CD14-positive monocyte (primary cell): ENCODE results near the gene NCOA5. TPM values are rescaled to one million over a fixed set of nuclear protein-coding genes. Genes with fewer than 3 reads are reported as not detected.

Experiments used
- DNase-seq, 3 donors: peaks; one replicate each; pipeline ENCODE4 v3.0.0-alpha.2; 2011 to 2022
- H2AFZ ChIP-seq: 2 replicates; pipeline ENCODE4 v1.6.0; 2012; ENCODE audit warnings: mild to moderate bottlenecking, low read depth, low read length, inconsistent platforms; ENCODE audit not compliant: insufficient read depth, poor library complexity, severe bottlenecking
- H3K27ac ChIP-seq, 2 donors: 1 replicate in 1 of 2; 2 replicates in 1 of 2; pipeline ENCODE4 v1.5.1; 2012 to 2013; ENCODE audit warnings: low read length in 2 of 2, control low read depth in 1 of 2, inconsistent platforms in 1 of 2, low read depth in 1 of 2, mild to moderate bottlenecking in 1 of 2
- H3K27me3 ChIP-seq, 2 donors: one replicate each; pipeline versions ENCODE4 v1.6.0 to v1.6.1; 2011 to 2013; ENCODE audit warnings: low read length in 2 of 2; ENCODE audit not compliant: control insufficient read depth in 2 of 2, insufficient read depth in 2 of 2
- H3K36me3 ChIP-seq, 2 donors: replicated peaks in 1 of 2; 1 replicate in 1 of 2; 2 replicates in 1 of 2; pipeline versions ENCODE4 v1.5.1 to v1.6.1; 2012 to 2013; ENCODE audit warnings: low read length in 2 of 2, control low read depth in 1 of 2, inconsistent platforms in 1 of 2, mild to moderate bottlenecking in 1 of 2; ENCODE audit not compliant: insufficient read depth in 2 of 2, control insufficient read depth in 1 of 2
- H3K4me1 ChIP-seq, 2 donors: 1 replicate in 1 of 2; 2 replicates in 1 of 2; pipeline versions ENCODE4 v1.5.1 to v1.6.1; 2012 to 2013; ENCODE audit warnings: low read length in 2 of 2, control low read depth in 1 of 2, inconsistent platforms in 1 of 2, mild to moderate bottlenecking in 1 of 2, moderate library complexity in 1 of 2; ENCODE audit not compliant: insufficient read depth in 2 of 2, control insufficient read depth in 1 of 2
- H3K4me2 ChIP-seq: replicated peaks from 2 replicates; pipeline ENCODE3; 2012; ENCODE audit warnings: low read length, moderate library complexity, mild to moderate bottlenecking; ENCODE audit not compliant: poor library complexity, severe bottlenecking; ENCODE audit errors: extremely low read depth
- H3K4me3 ChIP-seq, 3 experiments: fragments of 200-600 bp in 1 of 3; sonication (generic) in 1 of 3; replicated peaks in 1 of 3; 1 replicate in 2 of 3; 2 replicates in 1 of 3; pipeline ENCODE4 v1.5.1; 2011 to 2013; ENCODE audit warnings: low read length in 3 of 3, mild to moderate bottlenecking in 3 of 3, control low read depth in 2 of 3, low read depth in 2 of 3, inconsistent platforms in 1 of 3, moderate library complexity in 1 of 3
- H3K79me2 ChIP-seq: 2 replicates; pipeline ENCODE4 v1.6.0; 2012; ENCODE audit warnings: mild to moderate bottlenecking, control low read depth, inconsistent platforms, low read length, moderate library complexity; ENCODE audit not compliant: insufficient read depth
- H3K9ac ChIP-seq: 2 replicates; pipeline ENCODE4 v1.6.0; 2017; ENCODE audit warnings: low read length, mild to moderate bottlenecking; ENCODE audit not compliant: insufficient read depth, poor library complexity, severe bottlenecking
- H3K9me3 ChIP-seq, 2 donors: replicated peaks in 1 of 2; 1 replicate in 1 of 2; 2 replicates in 1 of 2; pipeline versions ENCODE4 v1.5.1 to v1.6.1; 2012 to 2013; ENCODE audit warnings: low read length in 2 of 2, control low read depth in 1 of 2; ENCODE audit not compliant: control insufficient read depth in 1 of 2, insufficient read depth in 1 of 2
- H4K20me1 ChIP-seq: 2 replicates; pipeline ENCODE4 v1.6.0; 2012; ENCODE audit warnings: mild to moderate bottlenecking, low read length, control low read depth, moderate library complexity; ENCODE audit not compliant: insufficient read depth
- H3K27ac Mint-ChIP-seq, 7 donors: one replicate each; pipeline ENCODE4 v1.8.0; 2020; ENCODE audit warnings: mild to moderate bottlenecking in 7 of 7, mixed read lengths in 7 of 7, moderate library complexity in 6 of 7, inconsistent platforms in 2 of 7
- H3K27me3 Mint-ChIP-seq, 3 donors: one replicate each; pipeline ENCODE4 v1.8.0; 2021 to 2022; ENCODE audit warnings: low read depth in 3 of 3, mild to moderate bottlenecking in 3 of 3, mixed read lengths in 3 of 3, moderate library complexity in 3 of 3, inconsistent platforms in 1 of 3
- H3K36me3 Mint-ChIP-seq, 2 donors: one replicate each; pipeline ENCODE4 v1.8.0; 2020; ENCODE audit warnings: mixed read lengths in 2 of 2, inconsistent platforms in 1 of 2, mild to moderate bottlenecking in 1 of 2
- H3K4me1 Mint-ChIP-seq: one replicate; pipeline ENCODE4 v1.8.0; 2020; ENCODE audit warnings: mild to moderate bottlenecking, mixed read lengths
- H3K4me3 Mint-ChIP-seq, 2 donors: one replicate each; pipeline ENCODE4 v1.8.0; 2020; ENCODE audit warnings: mild to moderate bottlenecking in 2 of 2, mixed read lengths in 2 of 2, moderate library complexity in 1 of 2
- H3K9me3 Mint-ChIP-seq, 7 donors: one replicate each; pipeline ENCODE4 v1.8.0; 2020 to 2022; ENCODE audit warnings: mixed read lengths in 7 of 7, mild to moderate bottlenecking in 6 of 7, moderate library complexity in 6 of 7, inconsistent platforms in 2 of 7
- CTCF ChIP-seq: fragments of 200-600 bp; IDR thresholded peaks from one replicate; pipeline ENCODE4 v1.8.0; 2022; ENCODE audit warnings: antibody characterized with exemption, mild to moderate bottlenecking
- WGBS: methylation state at CpG from one replicate; pipeline ENCODE4 v1.1.5; 2013; ENCODE audit warnings: missing lambda C conversion rate; ENCODE audit not compliant: insufficient coverage; 5-methylcytosine and 5-hydroxymethylcytosine counted together
- intact Hi-C, 2 donors: fragments of 100-400 bp; cut with micrococcal nuclease; formaldehyde crosslinking; loops; one replicate each; pipeline versions ENCODE4 v1.15.0 to v1.15.1; 2023
- polyA plus RNA-seq, 3 donors: library from polyadenylated mRNA; depleted of rRNA in 1 of 3; unstranded in 2 of 3; stranded (reverse) in 1 of 3; fragments of 300-500 nt in 2 of 3; fragments of >200 nt in 1 of 3; fragmentation: Illumina TruSeq in 2 of 3; gene quantifications; 1 replicate in 2 of 3; 2 replicates in 1 of 3; pipeline ENCODE4 v1.2.3, GENCODE V29; 2012 to 2021

The NCOA5 gene
- polyA plus RNA-seq, 3 donors = 4.5 to 10.2 (median 6.0) TPM

DNA sequence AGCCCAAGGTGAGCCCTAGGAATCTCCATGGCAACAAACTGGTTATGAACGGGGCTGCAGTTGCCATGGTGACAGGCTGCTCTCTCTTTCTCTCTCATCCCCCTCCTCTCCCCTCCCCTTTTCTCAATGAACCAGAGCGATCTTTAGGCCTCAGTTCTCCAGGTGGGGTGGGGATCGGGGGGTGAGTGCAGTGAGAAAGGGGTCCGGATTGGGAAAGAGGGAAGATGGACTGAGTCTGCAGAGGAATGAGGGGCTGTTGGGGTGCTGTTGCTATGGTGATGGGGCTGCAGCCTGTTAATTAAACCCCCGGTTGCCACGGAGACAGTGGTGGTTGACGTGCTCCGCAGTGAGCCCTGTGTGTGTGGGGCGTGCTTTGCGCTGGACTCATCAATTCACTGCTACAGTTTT lies 64.4 kb downstream of the NCOA5 start:
- Histone ChIP-seq H2AFZ (no peak overlapping the region), H3K36me3 (no peaks in the 10 kb centered on the region), H3K27me3 (peaks cover 48 to 78% of the 10 kb centered on the region in 2 donors), H3K4me2 (no peak overlapping the region), H3K4me3 (no peak overlapping the region), H4K20me1 (no peaks in the 10 kb centered on the region), H3K9me3 (peaks cover 0 to under 1% of the 10 kb centered on the region in 2 donors), H3K79me2 (no peaks in the 10 kb centered on the region), H3K27ac (no peak overlapping the region), H3K4me1 (peaks cover 14 to 26% of the 10 kb centered on the region in 2 donors), H3K9ac (no peak overlapping the region)
- Mint-ChIP-seq H3K27ac (no peak overlapping the region), H3K4me3 (no peak overlapping the region), H3K4me1 (peaks cover 18% of the 10 kb centered on the region), H3K36me3 (peaks cover 3 to 10% of the 10 kb centered on the region in 2 donors), H3K9me3 (peaks cover 0 to 14% (median 7%) of the 10 kb centered on the region in 7 donors), H3K27me3 (peaks cover 63 to 88% (median 64%) of the 10 kb centered on the region in 3 donors)
- no peak for TF ChIP-seq CTCF
- WGBS = 89% methylated on average over 7 of the region's 10 CpGs
- no peak for DNase-seq
- intact Hi-C loops = loop anchor here in 1 of 2 donors (10.0 kb wide), 1 partner anchor 149 kb away; no protein-coding TSS in a partner anchor

GRCh38 chr20:46023999-46024398 lies 65.8 kb downstream of the NCOA5 start:
- H3K36me3 Mint-ChIP-seq = peaks cover 0 to 8% of the 10 kb centered on the region in 2 donors
- H3K4me2 ChIP-seq = no peak overlapping the region
- H3K36me3 ChIP-seq = no peaks in the 10 kb centered on the region
- peak overlapping the region in 1 of 2 donors; percentile 43 for H3K4me3 Mint-ChIP-seq
- no peak overlapping the region for H3K4me3 ChIP-seq
- peaks cover 0 to 8% (median 2%) of the 10 kb centered on the region in 7 donors for H3K9me3 Mint-ChIP-seq
- no peak overlapping the region for H3K27ac ChIP-seq
- H3K79me2 ChIP-seq = no peaks in the 10 kb centered on the region
- no peak overlapping the region for H3K27ac Mint-ChIP-seq
- H3K9ac ChIP-seq = no peak overlapping the region
- H3K27me3 ChIP-seq = peaks cover 37 to 68% of the 10 kb centered on the region in 2 donors
- 81% methylated on average over 3 of the region's 4 CpGs for WGBS
- intact Hi-C loops = loop anchor here (5.0 to 10.0 kb wide), 2 partner anchors 88 to 151 kb away; no protein-coding TSS in a partner anchor
- DNase-seq = peak in 1 of 3 donors; percentile 54
- TF ChIP-seq CTCF = no peak
- H3K9me3 ChIP-seq = no peaks in the 10 kb centered on the region
- H3K4me1 Mint-ChIP-seq = peaks cover 18% of the 10 kb centered on the region
- H4K20me1 ChIP-seq = no peaks in the 10 kb centered on the region
- peaks cover 14 to 27% of the 10 kb centered on the region in 2 donors for H3K4me1 ChIP-seq
- H2AFZ ChIP-seq = no peak overlapping the region
- H3K27me3 Mint-ChIP-seq = peaks cover 52 to 85% (median 56%) of the 10 kb centered on the region in 3 donors
